ENCODE data around the gene ZNF277.

ZNF277 gene

GRCh38 chr7:112199672-112200071 lies 6.8 kb upstream of the ZNF277 start:
- no CpG with 5 or more reads among the region's 1 CpG for WGBS, 2 experiments (ENCODE audit: insufficient coverage in 2 of 2)
- Histone ChIP-seq H3K27ac (ENCODE audit: low read depth, low read length, severe bottlenecking) (no peak overlapping the region), H3K4me3 (ENCODE audit: extremely low read depth, insufficient read depth, low read length, poor library complexity, severe bottlenecking) (no peak overlapping the region), H3K9me3 (ENCODE audit: control insufficient read depth, low read length) (no peaks in the 10 kb centered on the region), H3K4me1 (ENCODE audit: control insufficient read depth, insufficient read depth, low read length, poor library complexity, severe bottlenecking) (peaks cover 5% of the 10 kb centered on the region), H3K36me3 (ENCODE audit: control insufficient read depth, insufficient read depth, low read length) (peaks cover 5% of the 10 kb centered on the region)

DNA sequence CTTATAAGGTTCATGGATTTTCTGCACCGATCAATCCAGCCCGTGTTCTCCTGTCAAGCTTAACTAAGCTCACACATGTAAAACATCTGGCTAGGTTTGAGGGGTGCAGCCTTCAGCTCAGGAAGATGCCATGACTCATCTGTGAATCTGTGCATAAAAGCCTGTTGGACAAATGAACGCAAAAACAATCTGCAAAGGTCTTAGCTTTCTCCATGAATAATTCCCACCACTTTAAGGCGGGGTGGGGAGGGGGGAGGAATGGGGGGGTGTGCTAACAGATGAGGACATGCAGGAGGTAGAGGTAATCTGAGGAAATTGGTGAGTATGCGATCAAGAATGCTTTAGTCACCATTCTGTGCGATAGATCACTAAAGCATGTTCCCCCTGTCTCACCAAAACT lies 5.1 kb upstream of the ZNF277 start:
- no peaks in the 10 kb centered on the region for H3K9me3 ChIP-seq (ENCODE audit: control insufficient read depth, low read length)
- no peaks in the 10 kb centered on the region for H3K36me3 ChIP-seq (ENCODE audit: control insufficient read depth, insufficient read depth, low read length)
- WGBS, 2 experiments (ENCODE audit: insufficient coverage in 2 of 2): 100% methylated on average over 1 of the region's 6 CpGs; no CpG with 5 or more reads in 1 of the 2 experiments
- peaks cover 5% of the 10 kb centered on the region for H3K4me1 ChIP-seq (ENCODE audit: control insufficient read depth, insufficient read depth, low read length, poor library complexity, severe bottlenecking)
- peak overlapping the region; percentile 17 for H3K27ac ChIP-seq (ENCODE audit: low read depth, low read length, severe bottlenecking)
- H3K4me3 ChIP-seq (ENCODE audit: extremely low read depth, insufficient read depth, low read length, poor library complexity, severe bottlenecking): no peak overlapping the region

- H3K4me3 ChIP-seq (ENCODE audit: extremely low read depth, insufficient read depth, low read length, poor library complexity, severe bottlenecking): no peak overlapping the region
- H3K27ac ChIP-seq (ENCODE audit: low read depth, low read length, severe bottlenecking): no peak overlapping the region
- H3K9me3 ChIP-seq (ENCODE audit: control insufficient read depth, low read length): no peaks in the 10 kb centered on the region
- H3K36me3 ChIP-seq (ENCODE audit: control insufficient read depth, insufficient read depth, low read length): no peaks in the 10 kb centered on the region
- H3K4me1 ChIP-seq (ENCODE audit: control insufficient read depth, insufficient read depth, low read length, poor library complexity, severe bottlenecking): peaks cover 5% of the 10 kb centered on the region
Observed at GRCh38 chr7:112201839-112202238, 4.7 kb upstream of the ZNF277 start.

GRCh38 chr7:112202816-112203215 lies 3.7 kb upstream of the ZNF277 start:
- no peaks in the 10 kb centered on the region for H3K9me3 ChIP-seq (ENCODE audit: control insufficient read depth, low read length)
- H3K4me3 ChIP-seq (ENCODE audit: extremely low read depth, insufficient read depth, low read length, poor library complexity, severe bottlenecking): no peak overlapping the region
- H3K36me3 ChIP-seq (ENCODE audit: control insufficient read depth, insufficient read depth, low read length): no peaks in the 10 kb centered on the region
- no peak overlapping the region for H3K27ac ChIP-seq (ENCODE audit: low read depth, low read length, severe bottlenecking)
- H3K4me1 ChIP-seq (ENCODE audit: control insufficient read depth, insufficient read depth, low read length, poor library complexity, severe bottlenecking): peaks cover 5% of the 10 kb centered on the region
- WGBS, 2 experiments (ENCODE audit: insufficient coverage in 2 of 2): 89 to 100% methylated on average over 1 to 2 of the region's 2 CpGs

GRCh38 chr7:112203365-112203739 lies 3.1 kb upstream of the ZNF277 start:
- Histone ChIP-seq H3K4me3 (ENCODE audit: extremely low read depth, insufficient read depth, low read length, poor library complexity, severe bottlenecking) (peak overlapping the region; percentile 98), H3K27ac (ENCODE audit: low read depth, low read length, severe bottlenecking) (no peak overlapping the region), H3K4me1 (ENCODE audit: control insufficient read depth, insufficient read depth, low read length, poor library complexity, severe bottlenecking) (peaks cover 5% of the 10 kb centered on the region), H3K9me3 (ENCODE audit: control insufficient read depth, low read length) (no peaks in the 10 kb centered on the region), H3K36me3 (ENCODE audit: control insufficient read depth, insufficient read depth, low read length) (no peaks in the 10 kb centered on the region)
- 80% methylated on average over 1 of the region's 4 CpGs; no CpG with 5 or more reads in 1 of the 2 experiments for WGBS, 2 experiments (ENCODE audit: insufficient coverage in 2 of 2)

- Histone ChIP-seq H3K9me3 (ENCODE audit: control insufficient read depth, low read length) (no peaks in the 10 kb centered on the region), H3K4me3 (ENCODE audit: extremely low read depth, insufficient read depth, low read length, poor library complexity, severe bottlenecking) (peak overlapping the region; percentile 98), H3K36me3 (ENCODE audit: control insufficient read depth, insufficient read depth, low read length) (no peaks in the 10 kb centered on the region), H3K27ac (ENCODE audit: low read depth, low read length, severe bottlenecking) (peak overlapping the region; percentile 87), H3K4me1 (ENCODE audit: control insufficient read depth, insufficient read depth, low read length, poor library complexity, severe bottlenecking) (peaks cover 5% of the 10 kb centered on the region)
- WGBS, 2 experiments (ENCODE audit: insufficient coverage in 2 of 2): 0% methylated on average over 3 to 7 of the region's 14 CpGs
Observed at GRCh38 chr7:112204499-112205342, 1.8 kb upstream of the ZNF277 start.

DNA sequence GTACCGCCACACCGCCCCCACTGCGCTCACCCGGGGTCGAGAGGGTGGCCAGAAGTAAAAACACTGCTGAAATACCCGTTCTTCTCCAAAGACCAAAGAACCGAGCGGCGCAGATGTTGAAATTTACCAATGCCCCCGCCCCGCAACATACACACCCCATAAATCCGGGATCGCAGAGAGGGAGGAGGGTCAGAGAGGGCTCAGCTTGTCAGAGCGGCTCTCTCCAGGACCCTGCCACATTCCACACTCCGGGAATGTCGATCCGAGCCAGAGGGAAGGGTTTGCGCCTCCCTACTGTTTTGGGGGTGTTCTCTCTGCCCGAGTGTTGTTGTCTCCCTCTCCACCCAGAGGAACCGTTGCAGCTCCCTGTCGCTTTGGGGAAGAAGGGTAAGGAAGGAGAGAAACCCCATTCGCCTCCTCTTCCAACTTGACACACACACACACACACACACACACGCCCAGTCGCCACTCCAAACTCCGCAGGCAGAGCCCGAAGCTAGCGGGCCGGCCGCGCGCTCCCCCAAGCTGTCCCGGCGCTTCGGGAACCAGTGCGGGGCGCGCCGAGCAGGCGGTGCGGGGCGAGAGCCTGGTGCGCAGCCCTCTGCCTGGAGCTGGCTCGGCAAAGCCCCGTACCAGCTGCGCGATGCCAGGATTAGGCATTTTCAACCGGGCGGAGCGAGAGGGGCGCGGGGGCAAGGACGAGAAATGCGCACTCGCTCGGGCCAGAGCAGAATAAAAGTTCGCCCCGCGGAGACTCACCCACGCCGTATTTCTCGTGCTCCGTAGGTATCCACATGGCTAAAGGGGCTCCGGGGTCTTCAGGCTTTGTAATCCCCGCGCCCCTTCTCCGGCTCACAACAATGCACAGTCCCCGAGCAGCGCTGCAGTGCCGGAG lies 905 bp upstream of the ZNF277 start:
- Histone ChIP-seq H3K9me3 (ENCODE audit: control insufficient read depth, low read length) (no peaks in the 10 kb centered on the region), H3K4me3 (ENCODE audit: extremely low read depth, insufficient read depth, low read length, poor library complexity, severe bottlenecking) (peak overlapping the region; percentile 98), H3K36me3 (ENCODE audit: control insufficient read depth, insufficient read depth, low read length) (no peaks in the 10 kb centered on the region), H3K4me1 (ENCODE audit: control insufficient read depth, insufficient read depth, low read length, poor library complexity, severe bottlenecking) (peaks cover 5% of the 10 kb centered on the region), H3K27ac (ENCODE audit: low read depth, low read length, severe bottlenecking) (peak overlapping the region; percentile 87)
- WGBS, 2 experiments (ENCODE audit: insufficient coverage in 2 of 2): 0% methylated on average over 38 to 51 of the region's 69 CpGs

DNA sequence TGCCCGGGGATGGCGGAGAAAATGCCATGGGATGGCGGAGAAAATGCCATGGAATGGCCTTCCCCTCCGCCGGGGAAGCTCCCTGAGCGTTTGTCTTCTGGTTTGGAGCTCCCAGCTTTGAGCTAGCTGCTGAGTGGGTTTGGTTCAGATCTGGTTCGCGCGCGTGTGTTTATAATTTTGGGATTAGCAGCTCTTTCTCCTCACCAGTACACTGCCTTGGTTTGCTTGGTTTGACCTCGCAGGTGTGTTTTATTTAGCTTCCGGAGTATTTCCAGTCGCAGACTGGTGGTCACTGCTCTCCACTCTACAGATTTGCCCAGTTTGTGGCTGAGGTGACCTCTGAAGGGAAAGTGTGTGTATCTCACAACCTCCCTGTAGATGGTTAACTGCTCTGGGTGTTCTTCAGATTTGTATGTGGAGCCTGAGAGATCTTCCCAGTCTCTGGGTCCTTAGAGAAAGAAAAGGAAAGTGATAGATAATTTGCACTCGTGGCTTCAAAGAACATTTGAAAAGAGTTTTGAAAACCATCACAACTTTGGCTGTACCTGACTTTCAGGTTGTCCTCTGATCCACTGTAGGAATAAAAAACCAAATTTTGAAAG lies 597 bp downstream of the ZNF277 start:
- Histone ChIP-seq H3K9me3 (ENCODE audit: control insufficient read depth, low read length) (no peaks in the 10 kb centered on the region), H3K4me3 (ENCODE audit: extremely low read depth, insufficient read depth, low read length, poor library complexity, severe bottlenecking) (peak overlapping the region; percentile 98), H3K4me1 (ENCODE audit: control insufficient read depth, insufficient read depth, low read length, poor library complexity, severe bottlenecking) (peaks cover 5% of the 10 kb centered on the region), H3K27ac (ENCODE audit: low read depth, low read length, severe bottlenecking) (peak overlapping the region; percentile 45), H3K36me3 (ENCODE audit: control insufficient read depth, insufficient read depth, low read length) (no peaks in the 10 kb centered on the region)
- WGBS, 2 experiments (ENCODE audit: insufficient coverage in 2 of 2): 4 to 6% methylated on average over 4 to 5 of the region's 14 CpGs

GRCh38 chr7:112207765-112208164 lies 1.3 kb downstream of the ZNF277 start:
- Histone ChIP-seq H3K36me3 (ENCODE audit: control insufficient read depth, insufficient read depth, low read length) (no peaks in the 10 kb centered on the region), H3K4me1 (ENCODE audit: control insufficient read depth, insufficient read depth, low read length, poor library complexity, severe bottlenecking) (peaks cover 12% of the 10 kb centered on the region), H3K4me3 (ENCODE audit: extremely low read depth, insufficient read depth, low read length, poor library complexity, severe bottlenecking) (peak overlapping the region; percentile 98), H3K9me3 (ENCODE audit: control insufficient read depth, low read length) (no peaks in the 10 kb centered on the region), H3K27ac (ENCODE audit: low read depth, low read length, severe bottlenecking) (no peak overlapping the region)
- WGBS, 2 experiments (ENCODE audit: insufficient coverage in 2 of 2): 88 to 100% methylated on average over 2 to 3 of the region's 6 CpGs

DNA sequence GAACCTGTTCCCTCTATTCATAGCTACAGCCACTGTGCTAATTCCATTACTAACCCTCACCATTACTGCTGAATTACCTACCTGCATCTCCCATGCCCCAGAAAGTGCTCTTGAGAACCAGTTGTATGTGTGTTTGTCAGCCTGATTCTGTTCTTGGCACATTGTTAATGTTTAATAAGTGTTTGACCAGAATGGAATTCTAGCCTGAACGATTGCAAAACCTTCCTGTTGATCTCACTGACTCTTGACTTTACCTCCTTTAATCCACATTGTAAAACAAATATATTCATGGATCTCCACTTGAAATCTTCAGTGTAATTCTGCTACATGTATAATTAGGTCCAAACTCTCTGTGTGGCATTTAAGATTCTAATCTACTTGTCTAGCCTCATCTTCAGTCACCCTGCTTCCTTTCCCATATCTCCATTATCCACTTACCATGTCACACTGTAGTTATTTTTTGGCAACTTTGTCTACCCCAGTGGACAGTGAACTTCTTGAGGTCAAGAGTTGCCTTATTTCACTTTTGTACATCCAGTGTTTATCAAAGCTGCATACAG lies 4.9 kb downstream of the ZNF277 start:
- Histone ChIP-seq H3K36me3 (ENCODE audit: control insufficient read depth, insufficient read depth, low read length) (no peaks in the 10 kb centered on the region), H3K27ac (ENCODE audit: low read depth, low read length, severe bottlenecking) (no peak overlapping the region), H3K4me1 (ENCODE audit: control insufficient read depth, insufficient read depth, low read length, poor library complexity, severe bottlenecking) (peaks cover 12% of the 10 kb centered on the region), H3K9me3 (ENCODE audit: control insufficient read depth, low read length) (no peaks in the 10 kb centered on the region), H3K4me3 (ENCODE audit: extremely low read depth, insufficient read depth, low read length, poor library complexity, severe bottlenecking) (no peak overlapping the region)
- WGBS, 2 experiments (ENCODE audit: insufficient coverage in 2 of 2): no CpG with 5 or more reads among the region's 1 CpG

Data from mesodermal cell (in vitro differentiated cells).